GM10847 (cell line): Measurements from ENCODE around the gene CC2D2A.

ENCODE experiments used
- POLR2A ChIP-seq: IDR thresholded peaks from 2 replicates; pipeline ENCODE4 v1.6.1; 2011; ENCODE audit not compliant: insufficient read length; ENCODE audit errors: extremely low read depth

The CC2D2A gene

GRCh38 chr4:15536552-15537499 lies 67.1 kb downstream of the CC2D2A start:
- no peak for TF ChIP-seq POLR2A

GRCh38 chr4:15541941-15542340 lies 72.3 kb downstream of the CC2D2A start:
- no peak for TF ChIP-seq POLR2A

GRCh38 chr4:15542760-15543159 lies 73.1 kb downstream of the CC2D2A start:
- no peak for TF ChIP-seq POLR2A

GRCh38 chr4:15543537-15544247 lies 74.0 kb downstream of the CC2D2A start:
- no peak for TF ChIP-seq POLR2A

GRCh38 chr4:15544248-15544729 lies 74.6 kb downstream of the CC2D2A start:
- no peak for TF ChIP-seq POLR2A

- no peak for TF ChIP-seq POLR2A
These were observed 75.7 kb downstream of the CC2D2A start for GRCh38 chr4:15545371-15545770.

GRCh38 chr4:15547392-15547791 lies 77.7 kb downstream of the CC2D2A start:
- TF ChIP-seq POLR2A: no peak

- TF ChIP-seq POLR2A: no peak
These were observed 80.8 kb downstream of the CC2D2A start for GRCh38 chr4:15550491-15550890.

- no peak for TF ChIP-seq POLR2A
These were observed 82.2 kb downstream of the CC2D2A start for GRCh38 chr4:15551740-15552446.

GRCh38 chr4:15552557-15553362 lies 83.1 kb downstream of the CC2D2A start:
- no peak for TF ChIP-seq POLR2A

- TF ChIP-seq POLR2A: no peak
These were observed 86.9 kb downstream of the CC2D2A start for GRCh38 chr4:15556511-15557092.

GRCh38 chr4:15557786-15558550 lies 88.3 kb downstream of the CC2D2A start:
- TF ChIP-seq POLR2A: no peak

- TF ChIP-seq POLR2A: no peak
These were observed 88.9 kb downstream of the CC2D2A start for GRCh38 chr4:15558561-15558960.
